ENCODE results near the gene TMEM198.

DNA sequence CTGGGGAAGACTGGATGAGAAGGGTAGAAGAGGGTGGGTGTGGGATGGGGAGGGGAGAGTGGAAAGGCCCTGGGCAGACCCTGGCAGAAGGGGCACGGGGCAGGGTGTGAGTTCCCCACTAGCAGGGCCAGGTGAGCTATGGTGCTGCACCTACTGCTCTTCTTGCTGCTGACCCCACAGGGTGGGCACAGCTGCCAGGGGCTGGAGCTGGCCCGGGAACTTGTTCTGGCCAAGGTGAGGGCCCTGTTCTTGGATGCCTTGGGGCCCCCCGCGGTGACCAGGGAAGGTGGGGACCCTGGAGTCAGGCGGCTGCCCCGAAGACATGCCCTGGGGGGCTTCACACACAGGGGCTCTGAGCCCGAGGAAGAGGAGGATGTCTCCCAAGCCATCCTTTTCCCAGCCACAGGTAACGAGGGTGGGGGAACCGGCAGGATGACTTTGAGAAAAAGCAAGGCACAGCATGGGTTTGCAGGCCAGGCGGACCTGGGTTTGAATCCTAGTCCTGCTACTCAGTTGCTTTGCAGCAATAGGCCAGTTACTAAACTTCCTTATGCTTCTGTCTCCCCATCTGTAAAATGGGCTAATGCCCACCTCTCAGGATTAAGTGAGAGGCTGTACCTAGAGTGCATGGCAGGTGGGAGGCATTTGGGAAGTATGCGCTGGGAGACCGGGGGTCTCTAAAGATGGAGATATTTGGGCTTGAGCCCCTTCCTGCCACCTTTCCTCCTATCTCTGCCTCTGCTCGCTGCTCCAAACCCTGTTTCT, 28.6 kb downstream of the TMEM198 start, which contains the start of gene INHA:
- TF ChIP-seq CTCF (optimal IDR thresholded peaks at IDR 0.05 in 1 of 3, IDR thresholded peaks at IDR 0.05 in 1 of 3, conservative IDR thresholded peaks at IDR 0.05 in 1 of 3; ENCODE audit: extremely low read depth in 1 of 3, insufficient read depth in 2 of 3, low read length in 3 of 3): no peak
- TF ChIP-seq EZH2 (IDR thresholded peaks at IDR 0.05; ENCODE audit: low read length): no peak

Data from keratinocyte (primary cell).